BJ (cell line): ENCODE data around the gene TCF19. TPM values are rescaled to one million over a fixed set of nuclear protein-coding genes. Genes with fewer than 3 reads are reported as not detected.
"Not testable (repeated sequence)": the region's sequence is repeated elsewhere in the genome, so short reads cannot be mapped to it uniquely, and the experiment has no call there.

ENCODE experiments used
- CTCF ChIA-PET: fragments of 350-600 bp; formaldehyde crosslinking; extraction: SDS; loops from one replicate; lab custom pipeline; 2021; ENCODE audit warnings: antibody characterized with exemption, inconsistent platforms; lab: Yijun Ruan, JAX
- POLR2A ChIA-PET: fragments of 300-600 bp; sonication (Branson Sonifier 250); formaldehyde crosslinking; extraction: SDS; loops from one replicate; lab custom pipeline; 2021; ENCODE audit warnings: antibody characterized with exemption; lab: Charles Lee
- DNase-seq: peaks from one replicate; pipeline ENCODE4 v3.0.0-alpha.2; 2011; ENCODE audit warnings: low read depth
- H3K27me3 ChIP-seq: 2 replicates; pipeline ENCODE4 v1.6.0; 2011; ENCODE audit warnings: low read length; ENCODE audit not compliant: control insufficient read depth, insufficient read depth
- H3K36me3 ChIP-seq: 2 replicates; pipeline ENCODE4 v1.5.1; 2011; ENCODE audit warnings: low read length; ENCODE audit not compliant: control insufficient read depth, insufficient read depth
- H3K4me3 ChIP-seq: 2 replicates; pipeline ENCODE4 v1.5.1; 2011; ENCODE audit warnings: low read depth, mild to moderate bottlenecking, control low read depth, low read length
- polyA plus RNA-seq: library from polyadenylated mRNA; depleted of rRNA; stranded (reverse); fragments of >200 nt; gene quantifications from 2 replicates; pipeline ENCODE4 v1.2.3, GENCODE V29; 2011
- TF ChIP-seq, protein P1 (sequence below): IDR thresholded peaks from 2 replicates; pipeline ENCODE4 v1.5.1; 2011; ENCODE audit warnings: low read depth, mild to moderate bottlenecking, control low read depth, inconsistent platforms, low read length, moderate library complexity; ENCODE audit not compliant: insufficient read depth

TCF19 gene
- polyA plus RNA-seq, 1 experiment = 10.4 TPM

DNA sequence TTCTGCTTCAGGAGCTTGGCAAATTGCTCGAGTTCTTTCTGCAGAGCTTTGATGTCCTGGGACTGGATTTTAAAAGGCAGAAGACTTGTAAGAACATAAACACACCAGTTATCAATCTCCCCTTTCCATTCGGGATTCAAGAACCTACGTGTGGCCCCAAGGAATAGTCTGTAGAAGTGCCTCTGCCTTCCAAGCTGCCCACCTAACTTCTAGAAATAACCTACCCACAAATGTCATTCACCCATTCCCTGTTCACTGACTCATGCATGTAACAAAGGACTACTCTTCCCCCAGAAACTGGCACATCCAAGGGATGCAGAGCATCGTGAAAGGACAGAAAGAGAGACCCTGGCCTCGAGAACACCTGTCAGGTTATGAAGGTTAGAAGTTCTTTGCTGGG is 7.6 kb downstream of the TCF19 start:
- TF ChIP-seq, protein P1, sequence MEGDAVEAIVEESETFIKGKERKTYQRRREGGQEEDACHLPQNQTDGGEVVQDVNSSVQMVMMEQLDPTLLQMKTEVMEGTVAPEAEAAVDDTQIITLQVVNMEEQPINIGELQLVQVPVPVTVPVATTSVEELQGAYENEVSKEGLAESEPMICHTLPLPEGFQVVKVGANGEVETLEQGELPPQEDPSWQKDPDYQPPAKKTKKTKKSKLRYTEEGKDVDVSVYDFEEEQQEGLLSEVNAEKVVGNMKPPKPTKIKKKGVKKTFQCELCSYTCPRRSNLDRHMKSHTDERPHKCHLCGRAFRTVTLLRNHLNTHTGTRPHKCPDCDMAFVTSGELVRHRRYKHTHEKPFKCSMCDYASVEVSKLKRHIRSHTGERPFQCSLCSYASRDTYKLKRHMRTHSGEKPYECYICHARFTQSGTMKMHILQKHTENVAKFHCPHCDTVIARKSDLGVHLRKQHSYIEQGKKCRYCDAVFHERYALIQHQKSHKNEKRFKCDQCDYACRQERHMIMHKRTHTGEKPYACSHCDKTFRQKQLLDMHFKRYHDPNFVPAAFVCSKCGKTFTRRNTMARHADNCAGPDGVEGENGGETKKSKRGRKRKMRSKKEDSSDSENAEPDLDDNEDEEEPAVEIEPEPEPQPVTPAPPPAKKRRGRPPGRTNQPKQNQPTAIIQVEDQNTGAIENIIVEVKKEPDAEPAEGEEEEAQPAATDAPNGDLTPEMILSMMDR = no peak
- ChIA-PET POLR2A (no interaction called here), CTCF (interaction anchor here (1.2 to 2.1 kb wide), 3 partner anchors 9 to 201 kb away, joined by 3 to 6 read pairs (median 3); no protein-coding TSS in a partner anchor)
- no peak for DNase-seq
- H3K36me3 ChIP-seq = peaks cover 2% of the 10 kb centered on the region; the same call in 1 of the 2 replicates
- no peak overlapping the region for H3K4me3 ChIP-seq
- H3K27me3 ChIP-seq = no peaks in the 10 kb centered on the region

DNA sequence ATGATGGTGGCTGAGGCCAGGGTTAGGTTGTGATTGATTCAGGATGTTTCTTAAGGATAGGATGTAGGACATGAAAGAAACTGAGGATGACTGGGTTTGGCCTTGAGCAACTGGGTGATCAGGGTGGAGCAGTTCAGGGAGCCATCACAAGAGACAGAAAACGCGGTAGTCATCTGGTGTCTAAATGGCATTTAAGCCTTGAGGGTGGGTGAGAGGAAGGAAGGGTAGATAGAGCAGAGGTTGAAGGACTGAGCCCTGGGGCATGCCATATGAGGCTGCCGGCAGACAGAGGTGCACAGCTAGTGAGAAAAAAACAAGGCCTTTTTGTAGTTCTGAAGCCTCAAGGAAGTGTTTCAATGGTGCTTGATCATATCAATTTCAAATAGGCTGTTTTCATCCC is 10.2 kb downstream of the TCF19 start:
- ChIA-PET POLR2A (interaction anchor here (0.6 kb wide), 1 partner anchor 380 kb away, joined by 16 read pairs; no protein-coding TSS in a partner anchor), CTCF (no interaction called here)
- TF ChIP-seq, protein P1 = no peak
- Histone ChIP-seq H3K4me3 (no peak overlapping the region), H3K36me3 (no peaks in the 10 kb centered on the region), H3K27me3 (no peaks in the 10 kb centered on the region)
- DNase-seq = no peak

DNA sequence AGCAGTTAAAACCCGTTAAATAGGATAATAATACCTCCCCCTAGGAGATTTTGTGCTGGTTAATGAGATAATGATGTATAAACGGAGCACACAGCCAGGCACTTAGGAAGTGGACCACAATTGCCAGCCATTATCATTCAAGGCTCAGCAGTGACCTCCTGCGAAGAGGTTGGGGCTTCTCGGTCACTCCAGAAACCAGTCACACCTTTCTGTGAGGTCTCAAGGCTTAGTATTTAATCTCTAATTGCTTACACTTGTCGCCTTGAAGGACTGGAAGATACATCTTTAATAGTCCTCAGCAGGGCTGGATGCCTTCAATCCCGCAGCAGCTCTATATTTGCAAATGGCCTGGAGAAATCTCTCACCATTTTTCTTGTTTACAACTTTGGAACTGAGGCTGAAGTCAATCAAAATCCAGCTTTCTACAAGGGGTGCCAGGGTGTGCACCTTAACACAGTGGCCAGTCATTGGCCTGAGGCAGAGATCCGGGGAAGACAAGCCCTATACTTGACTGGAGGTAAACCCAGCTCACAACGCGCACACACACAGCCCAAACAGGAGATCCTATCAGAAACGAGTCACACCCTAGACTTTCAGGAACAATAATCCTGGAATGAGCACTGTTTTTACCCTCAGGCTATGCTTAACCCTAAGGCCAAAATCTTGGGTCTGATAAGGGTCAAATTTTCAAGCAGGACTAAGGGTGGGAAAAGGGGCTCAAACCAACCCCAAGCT is 10.9 kb downstream of the TCF19 start:
- no peaks in the 10 kb centered on the region for H3K36me3 ChIP-seq
- H3K27me3 ChIP-seq = no peaks in the 10 kb centered on the region
- TF ChIP-seq, protein P1 = no peak
- ChIA-PET POLR2A (interaction anchor here (0.6 kb wide), 1 partner anchor 99 kb away, joined by 4 read pairs; no protein-coding TSS in a partner anchor), CTCF (no interaction called here)
- DNase-seq = no peak
- H3K4me3 ChIP-seq = no peak overlapping the region

DNA sequence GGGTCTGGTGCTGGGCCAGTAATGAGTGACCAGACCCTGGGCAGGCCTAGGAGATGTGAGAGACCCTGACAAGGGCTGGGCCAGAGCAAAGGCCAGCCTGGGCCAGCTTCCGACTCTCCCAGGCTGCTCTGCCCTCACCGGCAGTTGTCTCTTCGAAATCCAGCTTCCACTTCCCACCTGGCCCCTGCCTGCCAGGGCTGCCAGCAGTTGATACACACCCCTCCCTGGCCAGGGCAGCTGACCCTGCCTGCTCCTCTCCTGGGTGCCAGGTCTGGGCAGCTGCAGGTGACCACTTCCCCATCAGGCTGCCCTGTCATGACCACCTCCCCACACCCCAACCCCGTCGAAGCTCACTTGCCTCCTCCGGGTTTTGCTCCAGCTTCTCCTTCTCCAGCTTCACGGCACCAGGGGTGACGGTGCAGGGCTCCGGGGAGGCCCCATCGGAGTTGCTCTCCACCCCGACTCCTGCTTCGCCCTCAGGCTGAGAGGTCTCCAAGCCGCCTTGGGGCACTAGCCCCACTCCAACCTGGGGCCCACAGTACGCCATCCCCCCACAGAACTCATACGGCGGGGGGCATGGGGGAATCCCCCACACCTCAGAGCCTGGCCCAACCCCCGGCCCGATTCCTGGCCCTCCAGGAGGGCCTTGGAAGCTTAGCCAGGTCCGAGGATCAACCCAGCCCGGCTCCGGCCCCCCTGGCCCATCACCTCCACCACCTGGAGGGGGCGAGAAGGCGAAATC is 11.6 kb downstream of the TCF19 start:
- H3K27me3 ChIP-seq, H3K36me3 ChIP-seq, CTCF ChIA-PET, H3K4me3 ChIP-seq, DNase-seq: not testable (repeated sequence)
- POLR2A ChIA-PET = interaction anchor here (0.6 kb wide), 1 partner anchor 100 kb away, joined by 4 read pairs; no protein-coding TSS in a partner anchor

GRCh38 chr6:31170600-31170881 is 12.2 kb downstream of the TCF19 start, which contains the start of gene POU5F1:
Gene POU5F1, minus strand, starts transcription at chr6:31170682. Its CDS starts 62 bp downstream, at chr6:31170620.
- TF ChIP-seq, protein P1 = no peak
- H3K27me3 ChIP-seq = no peaks in the 10 kb centered on the region
- ChIA-PET CTCF (no interaction called here), POLR2A (no interaction called here)
- no peak for DNase-seq
- H3K36me3 ChIP-seq = no peaks in the 10 kb centered on the region
- H3K4me3 ChIP-seq = no peak within 1 kb of the TSS
